HCT116 (cell line): ENCODE measurements around the gene HSD3B7. TPM values are rescaled to one million over a fixed set of nuclear protein-coding genes. Genes with fewer than 3 reads are reported as not detected.

Experiments used
- ATAC-seq: fragments of 200-7000 bp; cut with Tn5 transposase; 2 replicates; pipeline ENCODE4 v1.9.1; 2020; ENCODE audit warnings: mild to moderate bottlenecking, moderate library complexity
- BruUV-seq: library from RNA; stranded (reverse); fragments of 400-500 nt; replicated peaks from 2 replicates; lab custom pipeline; 2021; lab: Mats Ljungman, UMichigan
- CTCF ChIA-PET: fragments of 300-600 bp; sonication (Branson Sonifier 250); formaldehyde crosslinking; loops from one replicate; lab custom pipeline; 2021; ENCODE audit warnings: antibody characterized with exemption; lab: Charles Lee
- POLR2A ChIA-PET: fragments of 300-600, 350-600 bp; sonication (Branson Sonifier 250); formaldehyde crosslinking; loops from one replicate; lab custom pipeline; 2021; ENCODE audit warnings: antibody characterized with exemption; lab: Charles Lee
- RAD21 ChIA-PET, 2 experiments: fragments of 300-600 bp; sonication (Branson Sonifier 250); formaldehyde crosslinking; loops; one replicate each; lab custom pipeline; 2023; ENCODE audit warnings: low total read pairs in 2 of 2; ENCODE audit not compliant: uncharacterized antibody in 2 of 2, unreplicated experiment in 2 of 2, low non-redundant PET in 1 of 2; lab: Charles Lee
- DNase-seq: peaks from one replicate; pipeline ENCODE4 v3.0.0-alpha.2; 2010; ENCODE audit warnings: low read depth, low spot score
- H2AFZ ChIP-seq: fragments of 200-600 bp; shearing (Covaris generic), sonication (generic); 2 replicates; pipeline ENCODE4 v1.6.1; 2017; ENCODE audit warnings: low read depth, mixed run types, mixed read lengths, antibody characterized with exemption, low read length; ENCODE audit not compliant: poor library complexity, severe bottlenecking
- H3K27ac ChIP-seq: 2 replicates; pipeline ENCODE4 v1.5.1; 2012; ENCODE audit warnings: low read depth, low read length
- H3K27me3 ChIP-seq: fragments of 200-600 bp; sonication (generic); 2 replicates; pipeline ENCODE4 v1.6.1; 2016; ENCODE audit warnings: mixed run types, low read length, mixed read lengths; ENCODE audit not compliant: insufficient read depth
- H3K36me3 ChIP-seq, 2 experiments: fragments of 200-500 bp in 1 of 2; fragments of 200-600 bp in 1 of 2; sonication (Bioruptor generic) in 1 of 2; sonication (generic) in 1 of 2; 2 replicates each; pipeline versions ENCODE4 v1.5.1 to v1.6.1; 2014 to 2016; ENCODE audit warnings: low read length in 2 of 2, inconsistent platforms in 1 of 2, mixed read lengths in 1 of 2, mixed run types in 1 of 2; ENCODE audit not compliant: insufficient read depth in 2 of 2, control insufficient read depth in 1 of 2
- H3K4me1 ChIP-seq, 2 experiments: fragments of 200-600 bp in 1 of 2; sonication (generic) in 1 of 2; 2 replicates each; pipeline versions ENCODE4 v1.5.1 to v1.6.1; 2012 to 2017; ENCODE audit warnings: low read length in 2 of 2, inconsistent platforms in 1 of 2, mild to moderate bottlenecking in 1 of 2, mixed read lengths in 1 of 2, mixed run types in 1 of 2, moderate library complexity in 1 of 2; ENCODE audit not compliant: insufficient read depth in 2 of 2, control insufficient read depth in 1 of 2
- H3K4me2 ChIP-seq: fragments of 200-600 bp; sonication (generic); 2 replicates; pipeline ENCODE4 v1.6.1; 2017; ENCODE audit warnings: mixed run types, low read length, mixed read lengths
- H3K4me3 ChIP-seq, 2 experiments: fragments of 200-600 bp in 1 of 2; sonication (generic) in 1 of 2; replicated peaks in 1 of 2; 2 replicates each; pipeline ENCODE4 v1.5.1; 2011 to 2016; ENCODE audit warnings: low read length in 2 of 2, control low read depth in 1 of 2, low read depth in 1 of 2, mild to moderate bottlenecking in 1 of 2, mixed read lengths in 1 of 2, mixed run types in 1 of 2
- H3K79me2 ChIP-seq: fragments of 200-600 bp; sonication (generic); 2 replicates; pipeline ENCODE4 v1.6.1; 2017; ENCODE audit warnings: mild to moderate bottlenecking, mixed run types, low read length, moderate library complexity, mixed read lengths; ENCODE audit not compliant: insufficient read depth
- H3K9ac ChIP-seq: fragments of 200-600 bp; sonication (generic); 2 replicates; pipeline ENCODE4 v1.6.1; 2016; ENCODE audit warnings: low read length, mixed read lengths
- H3K9me2 ChIP-seq: fragments of 200-600 bp; sonication (generic), shearing (Covaris generic); 2 replicates; pipeline ENCODE4 v1.6.1; 2017; ENCODE audit warnings: mixed run types, mild to moderate bottlenecking, moderate library complexity; ENCODE audit not compliant: insufficient read depth
- H3K9me3 ChIP-seq, 2 experiments: fragments of 200-500 bp in 1 of 2; fragments of 200-600 bp in 1 of 2; sonication (Bioruptor generic) in 1 of 2; sonication (generic) in 1 of 2; 2 replicates each; pipeline ENCODE4 v1.6.1; 2014 to 2017; ENCODE audit warnings: low read length in 2 of 2, mixed read lengths in 2 of 2, inconsistent platforms in 1 of 2, low read depth in 1 of 2, mild to moderate bottlenecking in 1 of 2, mixed run types in 1 of 2, moderate library complexity in 1 of 2; ENCODE audit not compliant: control insufficient read depth in 1 of 2, insufficient read depth in 1 of 2
- H4K20me1 ChIP-seq: fragments of 200-600 bp; sonication (generic), shearing (Covaris generic); 2 replicates; pipeline ENCODE4 v1.6.1; 2017; ENCODE audit warnings: mixed run types, mild to moderate bottlenecking, moderate library complexity; ENCODE audit not compliant: insufficient read depth
- CBX3 ChIP-seq: IDR thresholded peaks from 2 replicates; pipeline ENCODE4 v1.6.1; 2012; ENCODE audit warnings: low read depth
- EGR1 ChIP-seq: IDR thresholded peaks from 2 replicates; pipeline ENCODE4 v1.6.1; 2012; ENCODE audit warnings: low read depth
- ELF1 ChIP-seq: IDR thresholded peaks from 2 replicates; pipeline ENCODE4 v1.6.1; 2012; ENCODE audit warnings: low read depth, borderline replicate concordance
- EZH2 ChIP-seq: fragments of 200-600 bp; sonication (generic); IDR thresholded peaks from 2 replicates; pipeline ENCODE4 v1.6.1; 2017; ENCODE audit warnings: antibody characterized with exemption, mixed run types
- POLR2A ChIP-seq: IDR thresholded peaks from 2 replicates; pipeline ENCODE4 v1.7.0; 2011; ENCODE audit warnings: borderline replicate concordance; ENCODE audit not compliant: insufficient read depth, insufficient read length; ENCODE audit errors: extremely low read depth
- RAD21 ChIP-seq: IDR thresholded peaks from 2 replicates; pipeline ENCODE4 v1.6.1; 2012; ENCODE audit warnings: low read depth, mild to moderate bottlenecking
- SP1 ChIP-seq: IDR thresholded peaks from 2 replicates; pipeline ENCODE4 v1.6.1; 2012; ENCODE audit warnings: low read depth
- SRF ChIP-seq: IDR thresholded peaks from 2 replicates; pipeline ENCODE4 v1.6.1; 2012; ENCODE audit warnings: low read depth
- TCF7L2 ChIP-seq: IDR thresholded peaks from 2 replicates; pipeline ENCODE4 v1.7.0; 2011; ENCODE audit warnings: borderline replicate concordance, inconsistent platforms; ENCODE audit not compliant: insufficient read depth, insufficient read length; ENCODE audit errors: extremely low read depth
- YY1 ChIP-seq: IDR thresholded peaks from 2 replicates; pipeline ENCODE4 v1.6.1; 2011; ENCODE audit warnings: low read length, low read depth, moderate library complexity, mild to moderate bottlenecking; ENCODE audit not compliant: insufficient replicate concordance; ENCODE audit errors: extremely low read depth
- ZFX ChIP-seq: fragments of 450-650 bp; IDR thresholded peaks from 2 replicates; pipeline ENCODE4 v1.6.1; 2017
- intact Hi-C: fragments of 100-400 bp; cut with micrococcal nuclease; formaldehyde crosslinking; loops from 2 replicates; pipeline ENCODE4 v1.10.0; 2022
- total RNA-seq: library from RNA; stranded (reverse); gene quantifications from one replicate; pipeline ENCODE4 v1.2.1, GENCODE V29; 2021; ENCODE audit not compliant: unreplicated experiment
- TF ChIP-seq, protein P1 (sequence below), 3 experiments: fragments of 200-600 bp in 1 of 3; sonication (generic) in 1 of 3; IDR thresholded peaks in 2 of 3; conservative IDR thresholded peaks in 1 of 3; 2 replicates each; pipeline ENCODE4 v1.5.1; 2012 to 2017; ENCODE audit warnings: low read depth in 2 of 3, low read length in 2 of 3, antibody characterized with exemption in 1 of 3, borderline replicate concordance in 1 of 3, control low read depth in 1 of 3, mild to moderate bottlenecking in 1 of 3, mixed read lengths in 1 of 3, mixed run types in 1 of 3, moderate library complexity in 1 of 3; ENCODE audit not compliant: insufficient read depth in 1 of 3
- TF ChIP-seq, protein P2 (sequence below): IDR thresholded peaks from 2 replicates; pipeline ENCODE4 v1.6.1; 2011; ENCODE audit warnings: mild to moderate bottlenecking, low read length, moderate library complexity; ENCODE audit not compliant: insufficient replicate concordance; ENCODE audit errors: extremely low read depth
- TF ChIP-seq, protein P3 (sequence below): IDR thresholded peaks from 2 replicates; pipeline ENCODE4 v1.6.1; 2012

The HSD3B7 gene
- total RNA-seq, 1 experiment from 2014 or later: 8.6 TPM

DNA sequence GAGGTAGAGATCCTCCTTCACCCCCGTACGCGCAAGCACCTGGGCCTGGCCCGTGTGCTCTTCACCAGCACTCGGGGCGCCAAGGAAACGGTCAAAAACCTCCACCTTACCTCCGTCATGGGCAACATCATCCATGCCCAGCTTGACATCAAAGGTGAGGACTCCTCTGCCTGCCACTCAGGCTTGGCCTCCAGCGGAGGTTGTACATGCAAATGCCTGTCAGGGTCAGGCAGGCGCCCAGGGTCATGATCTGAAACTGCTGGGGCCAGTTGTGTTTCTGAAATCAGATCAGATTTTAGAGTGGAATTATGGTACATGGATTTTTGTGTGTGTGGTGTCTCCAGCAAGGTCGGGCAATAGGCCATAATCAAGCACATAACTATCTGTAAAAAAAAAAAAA is 23.6 kb upstream of the HSD3B7 start:
- Histone ChIP-seq H3K9me3 (no peaks in the 10 kb centered on the region), H3K9ac (no peak overlapping the region), H3K27ac (no peak overlapping the region), H3K4me2 (no peak overlapping the region), H3K9me2 (no peaks in the 10 kb centered on the region), H3K4me1 (peaks cover 15 to 20% of the 10 kb centered on the region in 2 experiments), H3K36me3 (peaks cover 61 to 65% of the 10 kb centered on the region in 2 experiments), H3K27me3 (no peaks in the 10 kb centered on the region), H3K79me2 (peaks cover 28% of the 10 kb centered on the region), H2AFZ (no peak overlapping the region), H3K4me3 (no peak overlapping the region), H4K20me1 (no peaks in the 10 kb centered on the region)
- intact Hi-C loops: no loop called here
- ChIA-PET POLR2A (no interaction called here), RAD21 (no interaction called here), CTCF (no interaction called here)
- no peak for TF ChIP-seq SP1
- no peak for TF ChIP-seq CBX3
- TF ChIP-seq YY1: no peak
- TF ChIP-seq, protein P1, sequence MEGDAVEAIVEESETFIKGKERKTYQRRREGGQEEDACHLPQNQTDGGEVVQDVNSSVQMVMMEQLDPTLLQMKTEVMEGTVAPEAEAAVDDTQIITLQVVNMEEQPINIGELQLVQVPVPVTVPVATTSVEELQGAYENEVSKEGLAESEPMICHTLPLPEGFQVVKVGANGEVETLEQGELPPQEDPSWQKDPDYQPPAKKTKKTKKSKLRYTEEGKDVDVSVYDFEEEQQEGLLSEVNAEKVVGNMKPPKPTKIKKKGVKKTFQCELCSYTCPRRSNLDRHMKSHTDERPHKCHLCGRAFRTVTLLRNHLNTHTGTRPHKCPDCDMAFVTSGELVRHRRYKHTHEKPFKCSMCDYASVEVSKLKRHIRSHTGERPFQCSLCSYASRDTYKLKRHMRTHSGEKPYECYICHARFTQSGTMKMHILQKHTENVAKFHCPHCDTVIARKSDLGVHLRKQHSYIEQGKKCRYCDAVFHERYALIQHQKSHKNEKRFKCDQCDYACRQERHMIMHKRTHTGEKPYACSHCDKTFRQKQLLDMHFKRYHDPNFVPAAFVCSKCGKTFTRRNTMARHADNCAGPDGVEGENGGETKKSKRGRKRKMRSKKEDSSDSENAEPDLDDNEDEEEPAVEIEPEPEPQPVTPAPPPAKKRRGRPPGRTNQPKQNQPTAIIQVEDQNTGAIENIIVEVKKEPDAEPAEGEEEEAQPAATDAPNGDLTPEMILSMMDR (IDR thresholded peaks at IDR 0.05 in 2 of 3, conservative IDR thresholded peaks at IDR 0.05 in 1 of 3; ENCODE audit: borderline replicate concordance in 1 of 3, insufficient read depth in 1 of 3, low read depth in 2 of 3, low read length in 2 of 3): no peak
- no peak for TF ChIP-seq RAD21
- TF ChIP-seq SRF: no peak
- no peak for TF ChIP-seq ELF1
- TF ChIP-seq, protein P2, sequence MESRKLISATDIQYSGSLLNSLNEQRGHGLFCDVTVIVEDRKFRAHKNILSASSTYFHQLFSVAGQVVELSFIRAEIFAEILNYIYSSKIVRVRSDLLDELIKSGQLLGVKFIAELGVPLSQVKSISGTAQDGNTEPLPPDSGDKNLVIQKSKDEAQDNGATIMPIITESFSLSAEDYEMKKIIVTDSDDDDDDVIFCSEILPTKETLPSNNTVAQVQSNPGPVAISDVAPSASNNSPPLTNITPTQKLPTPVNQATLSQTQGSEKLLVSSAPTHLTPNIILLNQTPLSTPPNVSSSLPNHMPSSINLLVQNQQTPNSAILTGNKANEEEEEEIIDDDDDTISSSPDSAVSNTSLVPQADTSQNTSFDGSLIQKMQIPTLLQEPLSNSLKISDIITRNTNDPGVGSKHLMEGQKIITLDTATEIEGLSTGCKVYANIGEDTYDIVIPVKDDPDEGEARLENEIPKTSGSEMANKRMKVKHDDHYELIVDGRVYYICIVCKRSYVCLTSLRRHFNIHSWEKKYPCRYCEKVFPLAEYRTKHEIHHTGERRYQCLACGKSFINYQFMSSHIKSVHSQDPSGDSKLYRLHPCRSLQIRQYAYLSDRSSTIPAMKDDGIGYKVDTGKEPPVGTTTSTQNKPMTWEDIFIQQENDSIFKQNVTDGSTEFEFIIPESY: no peak
- TF ChIP-seq, protein P3, sequence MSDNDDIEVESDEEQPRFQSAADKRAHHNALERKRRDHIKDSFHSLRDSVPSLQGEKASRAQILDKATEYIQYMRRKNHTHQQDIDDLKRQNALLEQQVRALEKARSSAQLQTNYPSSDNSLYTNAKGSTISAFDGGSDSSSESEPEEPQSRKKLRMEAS: no peak
- TF ChIP-seq POLR2A: no peak
- TF ChIP-seq TCF7L2: no peak
- TF ChIP-seq EZH2: no peak
- no peak for TF ChIP-seq ZFX
- TF ChIP-seq EGR1: no peak
- ATAC-seq (no peak), DNase-seq (no peak)
- BruUV-seq: no TSS peak
